HCT116 (cell line): Measurements from ENCODE around the gene ZGPAT. TPM values are rescaled to one million over a fixed set of nuclear protein-coding genes. Genes with fewer than 3 reads are reported as not detected.
A peak's percentile ranks its signal among the peaks of the same experiment; 100 is the strongest.

ENCODE experiments used
- ATAC-seq: fragments of 200-7000 bp; cut with Tn5 transposase; 2 replicates; pipeline ENCODE4 v1.9.1; 2020; ENCODE audit warnings: mild to moderate bottlenecking, moderate library complexity
- BruUV-seq: library from RNA; stranded (reverse); fragments of 400-500 nt; replicated peaks from 2 replicates; lab custom pipeline; 2021; lab: Mats Ljungman, UMichigan
- CTCF ChIA-PET: fragments of 300-600 bp; sonication (Branson Sonifier 250); formaldehyde crosslinking; loops from one replicate; lab custom pipeline; 2021; ENCODE audit warnings: antibody characterized with exemption; lab: Charles Lee
- POLR2A ChIA-PET: fragments of 300-600, 350-600 bp; sonication (Branson Sonifier 250); formaldehyde crosslinking; loops from one replicate; lab custom pipeline; 2021; ENCODE audit warnings: antibody characterized with exemption; lab: Charles Lee
- RAD21 ChIA-PET, 2 experiments: fragments of 300-600 bp; sonication (Branson Sonifier 250); formaldehyde crosslinking; loops; one replicate each; lab custom pipeline; 2023; ENCODE audit warnings: low total read pairs in 2 of 2; ENCODE audit not compliant: uncharacterized antibody in 2 of 2, unreplicated experiment in 2 of 2, low non-redundant PET in 1 of 2; lab: Charles Lee
- DNase-seq: peaks from one replicate; pipeline ENCODE4 v3.0.0-alpha.2; 2010; ENCODE audit warnings: low read depth, low spot score
- H2AFZ ChIP-seq: fragments of 200-600 bp; shearing (Covaris generic), sonication (generic); 2 replicates; pipeline ENCODE4 v1.6.1; 2017; ENCODE audit warnings: low read depth, mixed run types, mixed read lengths, antibody characterized with exemption, low read length; ENCODE audit not compliant: poor library complexity, severe bottlenecking
- H3K27ac ChIP-seq: 2 replicates; pipeline ENCODE4 v1.5.1; 2012; ENCODE audit warnings: low read depth, low read length
- H3K27me3 ChIP-seq: fragments of 200-600 bp; sonication (generic); 2 replicates; pipeline ENCODE4 v1.6.1; 2016; ENCODE audit warnings: mixed run types, low read length, mixed read lengths; ENCODE audit not compliant: insufficient read depth
- H3K36me3 ChIP-seq, 2 experiments: fragments of 200-500 bp in 1 of 2; fragments of 200-600 bp in 1 of 2; sonication (Bioruptor generic) in 1 of 2; sonication (generic) in 1 of 2; 2 replicates each; pipeline versions ENCODE4 v1.5.1 to v1.6.1; 2014 to 2016; ENCODE audit warnings: low read length in 2 of 2, inconsistent platforms in 1 of 2, mixed read lengths in 1 of 2, mixed run types in 1 of 2; ENCODE audit not compliant: insufficient read depth in 2 of 2, control insufficient read depth in 1 of 2
- H3K4me1 ChIP-seq, 2 experiments: fragments of 200-600 bp in 1 of 2; sonication (generic) in 1 of 2; 2 replicates each; pipeline versions ENCODE4 v1.5.1 to v1.6.1; 2012 to 2017; ENCODE audit warnings: low read length in 2 of 2, inconsistent platforms in 1 of 2, mild to moderate bottlenecking in 1 of 2, mixed read lengths in 1 of 2, mixed run types in 1 of 2, moderate library complexity in 1 of 2; ENCODE audit not compliant: insufficient read depth in 2 of 2, control insufficient read depth in 1 of 2
- H3K4me2 ChIP-seq: fragments of 200-600 bp; sonication (generic); 2 replicates; pipeline ENCODE4 v1.6.1; 2017; ENCODE audit warnings: mixed run types, low read length, mixed read lengths
- H3K4me3 ChIP-seq, 2 experiments: fragments of 200-600 bp in 1 of 2; sonication (generic) in 1 of 2; replicated peaks in 1 of 2; 2 replicates each; pipeline ENCODE4 v1.5.1; 2011 to 2016; ENCODE audit warnings: low read length in 2 of 2, control low read depth in 1 of 2, low read depth in 1 of 2, mild to moderate bottlenecking in 1 of 2, mixed read lengths in 1 of 2, mixed run types in 1 of 2
- H3K79me2 ChIP-seq: fragments of 200-600 bp; sonication (generic); 2 replicates; pipeline ENCODE4 v1.6.1; 2017; ENCODE audit warnings: mild to moderate bottlenecking, mixed run types, low read length, moderate library complexity, mixed read lengths; ENCODE audit not compliant: insufficient read depth
- H3K9ac ChIP-seq: fragments of 200-600 bp; sonication (generic); 2 replicates; pipeline ENCODE4 v1.6.1; 2016; ENCODE audit warnings: low read length, mixed read lengths
- H3K9me2 ChIP-seq: fragments of 200-600 bp; sonication (generic), shearing (Covaris generic); 2 replicates; pipeline ENCODE4 v1.6.1; 2017; ENCODE audit warnings: mixed run types, mild to moderate bottlenecking, moderate library complexity; ENCODE audit not compliant: insufficient read depth
- H3K9me3 ChIP-seq, 2 experiments: fragments of 200-500 bp in 1 of 2; fragments of 200-600 bp in 1 of 2; sonication (Bioruptor generic) in 1 of 2; sonication (generic) in 1 of 2; 2 replicates each; pipeline ENCODE4 v1.6.1; 2014 to 2017; ENCODE audit warnings: low read length in 2 of 2, mixed read lengths in 2 of 2, inconsistent platforms in 1 of 2, low read depth in 1 of 2, mild to moderate bottlenecking in 1 of 2, mixed run types in 1 of 2, moderate library complexity in 1 of 2; ENCODE audit not compliant: control insufficient read depth in 1 of 2, insufficient read depth in 1 of 2
- H4K20me1 ChIP-seq: fragments of 200-600 bp; sonication (generic), shearing (Covaris generic); 2 replicates; pipeline ENCODE4 v1.6.1; 2017; ENCODE audit warnings: mixed run types, mild to moderate bottlenecking, moderate library complexity; ENCODE audit not compliant: insufficient read depth
- CBX3 ChIP-seq: IDR thresholded peaks from 2 replicates; pipeline ENCODE4 v1.6.1; 2012; ENCODE audit warnings: low read depth
- CEBPB ChIP-seq: IDR thresholded peaks from 2 replicates; pipeline ENCODE4 v1.6.1; 2012; ENCODE audit warnings: low read depth
- CTCF ChIP-seq, 3 experiments: fragments of 200-600 bp in 1 of 3; sonication (generic) in 1 of 3; IDR thresholded peaks in 2 of 3; conservative IDR thresholded peaks in 1 of 3; 2 replicates each; pipeline ENCODE4 v1.5.1; 2012 to 2017; ENCODE audit warnings: low read depth in 2 of 3, low read length in 2 of 3, antibody characterized with exemption in 1 of 3, borderline replicate concordance in 1 of 3, control low read depth in 1 of 3, mild to moderate bottlenecking in 1 of 3, mixed read lengths in 1 of 3, mixed run types in 1 of 3, moderate library complexity in 1 of 3; ENCODE audit not compliant: insufficient read depth in 1 of 3
- EGR1 ChIP-seq: IDR thresholded peaks from 2 replicates; pipeline ENCODE4 v1.6.1; 2012; ENCODE audit warnings: low read depth
- FOSL1 ChIP-seq: IDR thresholded peaks from 2 replicates; pipeline ENCODE4 v1.6.1; 2012; ENCODE audit warnings: low read depth
- JUND ChIP-seq: IDR thresholded peaks from 2 replicates; pipeline ENCODE4 v1.6.1; 2012
- POLR2AphosphoS5 ChIP-seq: IDR thresholded peaks from 2 replicates; pipeline ENCODE4 v1.6.1; 2011; ENCODE audit warnings: mild to moderate bottlenecking, low read depth, low read length, moderate library complexity
- RAD21 ChIP-seq: IDR thresholded peaks from 2 replicates; pipeline ENCODE4 v1.6.1; 2012; ENCODE audit warnings: low read depth, mild to moderate bottlenecking
- REST ChIP-seq: IDR thresholded peaks from 2 replicates; pipeline ENCODE4 v1.6.1; 2012; ENCODE audit warnings: low read depth
- SIN3A ChIP-seq: IDR thresholded peaks from 2 replicates; pipeline ENCODE4 v1.6.1; 2012; ENCODE audit warnings: low read depth
- SRF ChIP-seq: IDR thresholded peaks from 2 replicates; pipeline ENCODE4 v1.6.1; 2012; ENCODE audit warnings: low read depth
- YY1 ChIP-seq: IDR thresholded peaks from 2 replicates; pipeline ENCODE4 v1.6.1; 2011; ENCODE audit warnings: low read length, low read depth, moderate library complexity, mild to moderate bottlenecking; ENCODE audit not compliant: insufficient replicate concordance; ENCODE audit errors: extremely low read depth
- ZFX ChIP-seq: fragments of 450-650 bp; IDR thresholded peaks from 2 replicates; pipeline ENCODE4 v1.6.1; 2017
- ZNF274 ChIP-seq: fragments of 200-500 bp; sonication (Bioruptor generic); IDR thresholded peaks from 2 replicates; pipeline ENCODE4 v1.6.1; 2014; ENCODE audit warnings: mild to moderate bottlenecking, low read depth, low read length, inconsistent platforms
- intact Hi-C: fragments of 100-400 bp; cut with micrococcal nuclease; formaldehyde crosslinking; loops from 2 replicates; pipeline ENCODE4 v1.10.0; 2022
- total RNA-seq: library from RNA; stranded (reverse); gene quantifications from one replicate; pipeline ENCODE4 v1.2.1, GENCODE V29; 2021; ENCODE audit not compliant: unreplicated experiment

ZGPAT gene
- total RNA-seq, 1 experiment from 2014 or later: 30.6 TPM

DNA sequence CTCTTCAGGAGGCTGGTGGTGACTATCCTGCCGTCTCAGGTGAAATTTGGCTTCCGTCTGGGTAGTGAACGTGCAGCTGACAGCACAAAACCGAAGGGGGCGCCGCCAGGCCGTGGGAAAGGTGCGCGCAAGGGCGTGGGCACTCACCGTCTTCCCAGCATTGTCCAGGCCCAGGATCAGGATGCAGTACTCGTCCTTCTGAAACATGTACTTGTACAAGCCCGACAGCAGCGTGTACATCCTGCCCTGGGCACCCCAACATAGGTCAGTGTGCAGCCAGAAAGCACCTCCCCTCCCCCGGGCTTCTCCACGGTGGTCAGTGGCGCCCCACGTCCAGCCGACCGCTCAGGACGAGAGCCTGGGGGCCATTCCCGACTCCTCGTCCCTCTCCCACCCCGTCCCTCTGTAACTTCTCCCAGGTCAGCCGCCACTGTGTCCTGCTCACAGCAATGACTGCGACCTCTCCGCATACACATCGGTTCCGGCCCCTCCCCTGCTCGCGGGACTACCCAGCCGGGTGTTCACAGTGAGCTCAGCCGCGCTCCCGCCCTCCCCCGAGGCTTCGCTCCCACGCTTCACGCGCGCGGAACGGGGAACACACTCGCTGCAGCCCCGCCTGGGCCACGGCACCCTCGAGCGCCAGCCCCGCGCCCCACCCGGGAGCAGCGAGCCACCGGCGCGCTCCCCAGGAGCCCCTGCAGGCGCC, 834 bp upstream of the ZGPAT start:
- ChIA-PET POLR2A (interaction anchor here (1.1 to 2.2 kb wide), 4 partner anchors 8 to 159 kb away, joined by 4 to 15 read pairs (median 6); partner anchors contain the start of genes LIME1 and TPD52L2), RAD21 (interaction anchor here in 1 of 2 experiments (1.0 kb wide), 1 partner anchor 158 kb away, joined by 4 read pairs; the partner anchor contains the start of gene TPD52L2), CTCF (interaction anchor here (1.0 to 1.7 kb wide), 6 partner anchors 8 to 274 kb away, joined by 3 to 9 read pairs (median 4); partner anchors contain the start of genes PRPF6 and TPD52L2)
- Histone ChIP-seq H3K27me3 (no peaks in the 10 kb centered on the region), H3K9me3 (0 out of 4 replicates have a peak, but pooled peaks cover 0 to 3% of the 10 kb centered on the region in 2 experiments), H3K79me2 (peaks cover 68% of the 10 kb centered on the region), H3K9ac (peak overlapping the region; percentile 96), H3K4me2 (peak overlapping the region; percentile 95), H3K36me3 (peaks cover 11 to 39% of the 10 kb centered on the region in 2 experiments), H3K4me3 (peak overlapping the region; percentile 85 to 96), H4K20me1 (no peaks in the 10 kb centered on the region), H2AFZ (no peak overlapping the region), H3K9me2 (no peaks in the 10 kb centered on the region), H3K27ac (peak overlapping the region; percentile 95), H3K4me1 (peaks cover 13 to 31% of the 10 kb centered on the region in 2 experiments)
- BruUV-seq: no TSS peak
- no peak for TF ChIP-seq SRF
- no peak for TF ChIP-seq EGR1
- TF ChIP-seq ZNF274: no peak
- no peak for TF ChIP-seq JUND
- TF ChIP-seq CBX3: no peak
- TF ChIP-seq SIN3A: no peak
- TF ChIP-seq RAD21: no peak
- TF ChIP-seq POLR2AphosphoS5: peak; percentile 34; the same call in 1 of the 2 replicates
- TF ChIP-seq CTCF (IDR thresholded peaks at IDR 0.05 in 2 of 3, conservative IDR thresholded peaks at IDR 0.05 in 1 of 3; ENCODE audit: borderline replicate concordance in 1 of 3, insufficient read depth in 1 of 3, low read depth in 2 of 3, low read length in 2 of 3): peak in 2 of 3 experiments; percentile 50 to 51; a peak in 3 of 6 replicates
- no peak for TF ChIP-seq ZFX
- TF ChIP-seq FOSL1: no peak
- no peak for TF ChIP-seq CEBPB
- no peak for TF ChIP-seq REST
- TF ChIP-seq YY1: no peak
- DNase-seq (no peak), ATAC-seq (peak; percentile 53)
- intact Hi-C loops: loop anchor here (1.0 to 10.0 kb wide), 3 partner anchors 157 to 348 kb away; no protein-coding TSS in a partner anchor
